ENCODE measurements around the gene ABCA1.

DNA sequence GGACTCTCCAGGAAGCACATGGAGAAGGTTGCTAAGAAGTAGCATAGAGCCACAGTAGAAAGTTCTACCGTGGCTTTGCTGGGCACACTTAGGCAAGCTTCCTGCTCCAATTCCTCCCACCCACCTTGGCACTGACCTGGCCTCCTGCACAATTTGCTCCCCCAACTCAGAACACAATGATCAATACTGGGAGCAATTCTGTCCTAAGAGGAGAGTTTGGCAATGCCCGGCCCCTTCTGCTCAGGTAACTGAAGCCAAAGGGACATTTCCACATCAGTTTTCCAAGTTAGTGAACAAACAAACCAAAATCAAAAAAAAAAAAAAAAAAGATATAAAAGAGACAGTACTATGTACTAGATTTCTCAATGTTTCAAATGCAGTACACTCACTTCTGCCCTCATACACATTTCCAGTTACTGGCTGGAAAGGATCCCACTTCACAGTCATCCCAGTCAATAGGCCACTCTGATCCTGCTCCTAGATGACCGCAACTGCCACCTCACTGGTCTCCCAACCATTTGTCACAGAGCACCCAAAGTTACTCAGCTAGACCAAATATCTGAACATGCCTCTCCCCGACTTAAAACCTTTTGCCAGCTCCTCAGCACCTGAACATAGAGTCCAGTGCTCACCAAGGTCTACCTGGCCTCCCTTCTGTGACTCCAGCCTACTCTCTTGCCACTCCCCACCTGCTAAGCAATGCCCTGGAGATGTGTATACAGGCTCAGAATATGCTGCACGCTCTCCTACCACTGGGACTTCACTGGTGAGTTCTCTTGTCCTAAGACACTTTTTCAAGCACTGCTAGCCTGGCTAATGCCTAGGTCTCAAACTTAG lies 21.3 kb downstream of the ABCA1 start:
- TF ChIP-seq, protein P1, sequence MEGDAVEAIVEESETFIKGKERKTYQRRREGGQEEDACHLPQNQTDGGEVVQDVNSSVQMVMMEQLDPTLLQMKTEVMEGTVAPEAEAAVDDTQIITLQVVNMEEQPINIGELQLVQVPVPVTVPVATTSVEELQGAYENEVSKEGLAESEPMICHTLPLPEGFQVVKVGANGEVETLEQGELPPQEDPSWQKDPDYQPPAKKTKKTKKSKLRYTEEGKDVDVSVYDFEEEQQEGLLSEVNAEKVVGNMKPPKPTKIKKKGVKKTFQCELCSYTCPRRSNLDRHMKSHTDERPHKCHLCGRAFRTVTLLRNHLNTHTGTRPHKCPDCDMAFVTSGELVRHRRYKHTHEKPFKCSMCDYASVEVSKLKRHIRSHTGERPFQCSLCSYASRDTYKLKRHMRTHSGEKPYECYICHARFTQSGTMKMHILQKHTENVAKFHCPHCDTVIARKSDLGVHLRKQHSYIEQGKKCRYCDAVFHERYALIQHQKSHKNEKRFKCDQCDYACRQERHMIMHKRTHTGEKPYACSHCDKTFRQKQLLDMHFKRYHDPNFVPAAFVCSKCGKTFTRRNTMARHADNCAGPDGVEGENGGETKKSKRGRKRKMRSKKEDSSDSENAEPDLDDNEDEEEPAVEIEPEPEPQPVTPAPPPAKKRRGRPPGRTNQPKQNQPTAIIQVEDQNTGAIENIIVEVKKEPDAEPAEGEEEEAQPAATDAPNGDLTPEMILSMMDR (IDR thresholded peaks at IDR 0.05): no peak
- TF ChIP-seq POLR2A (IDR thresholded peaks at IDR 0.05): no peak
